ENCODE data around the gene ZNF423.

- TF ChIP-seq, protein P1, sequence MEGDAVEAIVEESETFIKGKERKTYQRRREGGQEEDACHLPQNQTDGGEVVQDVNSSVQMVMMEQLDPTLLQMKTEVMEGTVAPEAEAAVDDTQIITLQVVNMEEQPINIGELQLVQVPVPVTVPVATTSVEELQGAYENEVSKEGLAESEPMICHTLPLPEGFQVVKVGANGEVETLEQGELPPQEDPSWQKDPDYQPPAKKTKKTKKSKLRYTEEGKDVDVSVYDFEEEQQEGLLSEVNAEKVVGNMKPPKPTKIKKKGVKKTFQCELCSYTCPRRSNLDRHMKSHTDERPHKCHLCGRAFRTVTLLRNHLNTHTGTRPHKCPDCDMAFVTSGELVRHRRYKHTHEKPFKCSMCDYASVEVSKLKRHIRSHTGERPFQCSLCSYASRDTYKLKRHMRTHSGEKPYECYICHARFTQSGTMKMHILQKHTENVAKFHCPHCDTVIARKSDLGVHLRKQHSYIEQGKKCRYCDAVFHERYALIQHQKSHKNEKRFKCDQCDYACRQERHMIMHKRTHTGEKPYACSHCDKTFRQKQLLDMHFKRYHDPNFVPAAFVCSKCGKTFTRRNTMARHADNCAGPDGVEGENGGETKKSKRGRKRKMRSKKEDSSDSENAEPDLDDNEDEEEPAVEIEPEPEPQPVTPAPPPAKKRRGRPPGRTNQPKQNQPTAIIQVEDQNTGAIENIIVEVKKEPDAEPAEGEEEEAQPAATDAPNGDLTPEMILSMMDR (IDR thresholded peaks at IDR 0.05) = no peak
- no peak for TF ChIP-seq POLR2A (IDR thresholded peaks at IDR 0.05)
Measured at GRCh38 chr16:49527611-49528010, 328.3 kb downstream of the ZNF423 start.
